IPS DF 4.7 (cell line): ENCODE results near the gene ZNRF1.
"Not testable (repeated sequence)": the region's sequence is repeated elsewhere in the genome, so short reads cannot be mapped to it uniquely, and the experiment has no call there.

Experiments used
- DNase-seq: peaks from one replicate; pipeline ENCODE4 v3.0.0-alpha.2; 2013; ENCODE audit warnings: low spot score; ENCODE audit errors: extremely low read depth

ZNRF1 gene

DNA sequence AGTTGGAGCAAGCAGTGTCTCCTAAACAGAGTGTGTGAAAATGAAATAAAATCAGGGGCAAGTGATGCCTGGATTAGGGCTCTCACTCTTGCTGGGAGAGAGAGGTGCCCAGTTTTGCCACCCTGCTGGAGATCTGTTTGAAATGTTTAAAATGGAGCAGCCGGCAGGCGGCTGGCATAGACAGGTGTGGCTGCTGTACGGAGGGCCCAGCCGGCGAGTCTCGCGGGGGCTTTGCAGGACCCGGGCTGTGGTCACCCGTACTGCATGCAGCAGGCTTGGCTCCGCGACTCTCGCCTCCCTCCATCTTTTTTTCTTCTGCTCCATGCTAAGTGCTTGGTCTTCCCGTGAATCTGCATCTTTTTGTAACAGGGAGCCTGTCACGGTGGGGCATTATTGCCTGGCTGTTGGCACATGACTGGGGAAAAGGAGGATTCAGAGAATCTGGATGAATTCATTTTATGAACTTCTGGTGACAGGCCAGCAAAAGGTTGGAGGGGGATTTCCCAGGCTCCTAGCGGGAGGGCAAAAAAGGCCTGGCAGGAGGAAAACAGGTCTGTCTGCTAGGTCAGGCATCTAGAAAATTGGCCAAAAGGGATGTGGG lies 1.8 kb downstream of the ZNRF1 start:
- no peak for DNase-seq

DNA sequence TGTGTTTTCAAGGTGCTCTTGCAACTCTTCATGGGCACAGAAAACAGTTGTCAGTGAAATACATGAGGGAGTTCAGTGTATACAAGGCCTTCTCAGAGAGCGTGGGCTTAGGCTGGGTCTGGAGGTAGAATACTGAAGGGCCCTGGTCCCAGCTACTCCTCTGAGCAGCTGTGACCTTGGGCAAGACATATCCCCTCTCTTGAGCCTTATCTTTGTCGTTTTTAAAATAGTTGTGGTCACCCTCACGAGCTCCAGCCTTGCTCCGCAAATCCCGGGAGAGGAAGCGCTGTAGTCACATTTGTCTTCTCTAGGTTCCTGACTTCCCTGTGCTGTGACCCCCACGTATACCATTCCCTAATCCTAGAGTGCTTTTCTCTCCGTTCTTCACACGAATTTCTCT lies 3.6 kb downstream of the ZNRF1 start:
- DNase-seq = no peak

DNA sequence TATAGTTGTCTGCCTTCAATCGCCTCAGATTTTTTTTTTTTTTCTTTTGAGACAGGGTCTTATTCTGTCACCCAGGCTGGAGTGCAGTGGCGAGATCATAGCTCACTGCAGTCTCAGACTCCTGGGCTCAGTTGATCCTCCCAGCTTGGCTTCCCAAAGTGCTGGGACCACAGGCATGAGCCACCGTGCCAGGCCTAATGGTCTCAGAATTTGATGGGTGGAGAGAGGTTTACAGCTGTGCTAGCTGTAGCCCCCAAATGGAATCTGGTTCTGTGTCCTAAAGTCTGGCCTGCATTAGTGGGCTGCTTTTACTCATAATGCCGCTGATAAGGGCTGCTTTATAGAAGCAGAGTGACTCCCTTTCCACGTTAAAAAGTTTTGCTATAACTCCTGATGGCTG lies 5.1 kb downstream of the ZNRF1 start:
- DNase-seq = no peak

GRCh38 chr16:75004460-75004859 lies 5.6 kb downstream of the ZNRF1 start:
- no peak for DNase-seq

GRCh38 chr16:75005697-75006096 lies 6.9 kb downstream of the ZNRF1 start:
- no peak for DNase-seq

- no peak for DNase-seq
Measured at GRCh38 chr16:75007443-75007842, 8.6 kb downstream of the ZNRF1 start.

DNA sequence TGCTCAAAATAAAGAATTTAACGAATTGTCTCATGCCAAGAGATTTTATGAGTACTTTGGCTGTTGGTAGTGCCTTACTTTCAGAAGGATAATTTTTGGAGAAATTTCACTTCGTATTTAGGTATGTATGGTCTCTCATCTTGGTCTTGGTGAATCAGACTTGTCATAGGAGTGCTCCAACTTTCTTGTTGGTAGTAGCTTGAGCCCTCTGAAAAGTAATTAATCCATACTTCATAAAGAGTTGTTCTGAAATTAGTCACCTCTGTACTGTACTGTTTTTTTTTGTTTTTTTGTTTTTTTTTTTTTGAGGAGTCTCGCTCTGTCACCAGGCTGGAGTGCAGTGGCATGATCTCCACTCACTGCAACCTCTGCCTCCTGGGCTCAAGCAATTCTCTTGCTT lies 11.6 kb downstream of the ZNRF1 start:
- DNase-seq = no peak

DNA sequence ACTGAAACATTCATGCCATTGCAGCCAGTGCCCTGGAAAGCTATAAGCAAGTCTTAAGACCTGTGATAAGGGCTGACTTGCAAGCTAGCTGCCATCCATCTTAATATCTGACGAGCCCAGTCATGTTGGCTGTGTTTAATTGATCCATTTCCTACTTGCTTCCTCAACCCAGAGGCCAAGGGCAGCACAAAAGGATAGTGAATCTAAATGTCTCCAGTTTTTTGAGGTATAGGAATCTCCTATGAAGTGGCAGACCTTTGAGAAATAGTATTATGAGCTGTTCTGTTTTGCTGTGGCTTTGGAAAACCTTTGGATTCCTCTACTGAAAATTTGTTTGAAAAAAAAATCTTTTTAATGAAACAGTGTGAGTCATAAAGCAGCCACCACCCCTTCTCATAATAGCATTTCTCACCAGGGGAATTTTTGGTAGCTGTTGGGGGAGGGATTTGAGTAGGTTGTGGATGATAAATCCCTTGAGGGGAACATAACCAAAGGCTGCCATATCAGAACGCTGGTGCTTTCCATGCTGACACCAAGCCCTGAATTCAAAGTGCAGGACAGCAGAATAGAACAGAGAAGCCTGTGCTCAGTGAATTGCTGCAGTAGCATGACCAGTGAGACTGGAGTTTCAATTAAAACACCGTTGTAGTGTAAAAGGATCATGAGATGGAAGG lies 12.9 kb downstream of the ZNRF1 start:
- DNase-seq = no peak

DNA sequence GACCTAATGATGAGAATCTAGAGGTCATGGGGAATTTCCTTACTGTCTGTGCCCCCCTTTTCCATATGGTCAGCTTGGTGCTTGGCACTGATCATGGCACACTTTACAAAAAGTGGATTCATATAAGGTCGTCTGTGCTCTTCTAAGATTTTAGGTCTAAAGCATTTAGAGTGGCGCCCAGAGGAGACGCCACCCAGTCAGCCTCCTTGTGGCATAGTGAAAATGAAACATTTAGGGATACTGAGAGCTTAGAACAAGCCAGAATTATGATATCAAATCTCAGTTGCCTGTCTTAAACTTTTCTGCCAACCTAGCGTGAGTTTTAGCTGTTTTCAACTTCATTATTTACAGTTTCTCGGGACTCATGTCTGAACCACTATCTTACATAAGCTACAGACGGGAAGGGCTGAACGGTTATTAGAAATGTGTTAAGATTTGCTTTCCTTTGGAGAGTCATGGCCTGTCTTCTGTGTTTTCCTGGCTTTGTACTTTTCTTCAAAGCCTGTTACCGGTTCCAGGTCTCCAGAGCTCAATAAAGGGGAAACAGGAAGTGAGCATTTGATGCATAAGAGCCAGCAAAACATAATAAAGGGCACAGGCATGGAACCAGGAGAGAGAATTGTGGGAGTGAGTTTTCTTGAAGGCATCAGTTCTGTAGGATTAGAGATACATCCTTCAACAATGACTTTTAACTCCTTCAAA lies 13.7 kb downstream of the ZNRF1 start:
- no peak for DNase-seq

DNA sequence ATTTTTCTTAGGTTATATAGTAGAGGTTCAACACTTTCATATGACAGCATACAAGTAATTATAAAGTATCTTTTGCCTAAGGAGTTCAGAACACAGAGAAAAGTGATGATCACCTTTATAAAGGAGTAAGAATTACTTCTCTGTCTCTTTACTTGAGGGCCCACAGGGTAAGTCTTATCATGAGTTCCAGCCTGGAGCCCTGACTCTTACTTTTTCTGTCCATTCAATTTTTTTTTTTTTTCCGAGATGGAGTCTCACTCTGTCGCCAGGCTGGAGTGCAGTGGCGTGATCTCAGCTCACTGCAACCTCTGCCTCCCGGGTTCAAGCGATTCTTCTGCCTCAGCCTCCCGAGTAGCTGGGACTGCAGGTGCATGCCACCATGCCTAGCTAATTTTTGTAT lies 14.3 kb downstream of the ZNRF1 start:
- not testable (repeated sequence) for DNase-seq

GRCh38 chr16:75014318-75014717 lies 15.5 kb downstream of the ZNRF1 start:
- no peak for DNase-seq

DNA sequence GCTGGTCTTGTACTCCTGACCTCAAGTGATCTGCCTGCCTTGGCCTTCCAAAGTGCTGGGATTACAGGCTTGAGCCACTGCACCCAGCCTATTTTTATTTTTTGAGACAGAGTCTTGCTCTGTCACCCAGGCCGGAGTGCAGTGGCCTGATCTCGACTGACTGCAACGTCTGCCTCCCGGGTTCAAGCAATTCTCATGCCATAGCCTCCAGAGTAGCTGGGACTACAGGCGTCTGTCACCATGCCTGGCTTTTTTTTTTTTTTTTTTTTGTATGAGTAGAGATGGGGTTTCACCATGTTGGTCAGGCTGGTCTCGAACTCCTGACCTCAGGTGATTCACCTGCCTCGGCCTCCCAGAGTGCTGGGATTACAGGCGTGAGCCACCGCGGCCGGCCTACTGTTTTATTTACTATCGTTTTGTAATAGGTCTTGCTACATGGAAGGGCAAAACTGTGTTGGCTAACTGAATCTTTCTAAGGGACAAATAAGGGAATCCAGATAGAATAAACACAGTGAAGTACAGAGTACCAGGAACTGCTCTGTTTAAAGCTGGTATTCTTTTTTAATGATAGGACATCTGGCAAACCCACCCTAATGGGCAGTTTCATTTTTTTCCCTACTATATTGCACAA lies 17.7 kb downstream of the ZNRF1 start:
- DNase-seq = not testable (repeated sequence)

DNA sequence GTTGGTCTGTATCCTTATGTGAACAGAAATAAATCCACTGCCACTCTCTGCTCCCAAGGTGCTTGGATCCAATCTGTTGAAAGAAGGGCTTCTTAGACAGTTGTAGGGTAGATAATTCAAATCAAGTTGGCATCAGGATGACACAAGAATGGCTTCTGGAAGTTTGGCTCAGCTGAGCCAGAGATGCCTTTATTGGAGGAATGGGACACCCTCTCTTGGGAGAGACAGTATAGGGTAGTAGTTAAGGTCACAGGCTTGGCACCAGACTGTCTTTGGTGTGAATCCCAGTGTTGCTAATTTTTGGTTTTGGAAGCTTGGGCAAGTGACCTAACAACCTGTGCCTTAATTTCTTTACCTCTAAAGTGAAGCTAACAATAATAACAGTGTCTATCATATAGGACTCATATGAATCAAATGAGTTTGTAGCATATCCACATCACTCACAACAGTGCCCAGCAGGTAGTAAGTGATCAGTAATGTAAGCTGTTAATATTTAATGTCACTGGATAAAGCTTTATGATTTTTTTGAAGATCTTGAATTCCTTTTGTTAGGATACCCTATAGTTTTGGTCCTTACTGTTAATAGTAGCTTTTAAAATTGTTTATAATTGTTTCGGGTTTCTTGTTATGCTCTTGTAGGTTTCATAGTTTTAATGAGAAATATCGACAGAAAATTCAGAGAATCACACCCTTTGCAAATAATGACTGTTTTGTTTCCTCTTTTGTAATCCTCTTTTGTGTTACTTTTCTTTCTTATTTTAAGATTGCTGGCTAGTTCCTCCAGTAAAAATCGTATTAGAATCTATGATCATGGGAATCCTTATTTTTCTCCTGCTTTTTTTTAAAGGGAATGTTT lies 19.1 kb downstream of the ZNRF1 start:
- no peak for DNase-seq

- DNase-seq = no peak
Measured at GRCh38 chr16:75019007-75019406, 20.2 kb downstream of the ZNRF1 start.

DNA sequence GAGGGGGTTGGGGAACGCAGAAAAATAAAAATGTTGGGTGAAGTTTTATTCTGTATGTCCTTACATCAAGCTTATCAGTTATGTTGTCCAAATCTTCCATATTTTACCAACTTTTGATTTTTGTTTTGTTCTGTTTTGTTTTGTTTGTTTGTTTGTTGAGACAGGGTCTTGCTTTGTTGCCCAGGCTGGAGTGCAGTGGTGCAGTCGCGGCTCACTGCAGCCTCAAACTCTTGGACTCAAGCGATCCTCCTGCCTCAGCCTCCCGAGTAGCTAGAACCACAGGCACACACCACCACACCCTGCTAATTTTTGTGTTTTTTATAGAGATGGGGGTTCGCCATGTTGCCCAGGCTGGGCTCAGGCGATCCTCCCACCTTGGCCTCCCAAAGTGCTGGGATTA lies 20.8 kb downstream of the ZNRF1 start:
- no peak for DNase-seq

DNA sequence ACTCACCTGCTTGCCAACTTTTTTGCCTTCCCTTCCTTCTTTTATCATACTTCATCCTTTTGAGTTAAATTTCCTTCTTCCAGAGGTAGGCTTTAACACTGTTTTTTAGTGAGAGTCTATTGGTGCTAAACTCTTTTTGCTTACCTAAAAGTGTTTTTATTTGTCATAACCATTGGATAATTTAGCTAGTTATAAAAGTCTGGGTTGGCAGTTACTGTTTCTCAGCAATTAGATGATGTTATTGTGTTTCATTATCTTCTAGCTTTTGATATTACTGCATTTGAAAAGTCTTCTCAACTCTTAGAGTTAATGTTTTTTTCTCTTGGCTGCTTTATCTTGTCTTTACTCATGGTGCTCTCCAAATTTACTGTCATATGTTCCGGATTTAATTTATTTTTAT lies 22.6 kb downstream of the ZNRF1 start:
- no peak for DNase-seq

- DNase-seq = no peak
Measured at GRCh38 chr16:75022567-75022966, 23.7 kb downstream of the ZNRF1 start.

DNA sequence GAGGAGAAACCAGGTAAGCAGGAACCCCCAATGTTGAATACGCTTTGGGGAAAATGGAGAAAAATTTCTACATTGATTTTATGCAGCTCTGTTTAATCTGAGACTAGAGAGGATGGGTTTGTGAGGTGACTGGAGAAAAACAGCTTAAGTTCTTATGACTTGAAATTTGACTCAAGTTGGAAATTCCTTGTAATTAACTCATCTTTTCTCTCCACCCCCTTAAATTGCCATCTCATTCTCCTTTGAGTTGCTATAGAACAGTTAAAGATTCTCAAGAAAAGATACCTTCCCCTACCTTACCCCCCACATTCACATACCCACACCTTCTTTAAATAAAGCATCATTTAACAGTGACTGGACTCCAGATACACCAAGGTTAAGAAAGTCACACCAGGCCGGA lies 24.2 kb downstream of the ZNRF1 start:
- DNase-seq = no peak

GRCh38 chr16:75024182-75024581 lies 25.4 kb downstream of the ZNRF1 start:
- no peak for DNase-seq

DNA sequence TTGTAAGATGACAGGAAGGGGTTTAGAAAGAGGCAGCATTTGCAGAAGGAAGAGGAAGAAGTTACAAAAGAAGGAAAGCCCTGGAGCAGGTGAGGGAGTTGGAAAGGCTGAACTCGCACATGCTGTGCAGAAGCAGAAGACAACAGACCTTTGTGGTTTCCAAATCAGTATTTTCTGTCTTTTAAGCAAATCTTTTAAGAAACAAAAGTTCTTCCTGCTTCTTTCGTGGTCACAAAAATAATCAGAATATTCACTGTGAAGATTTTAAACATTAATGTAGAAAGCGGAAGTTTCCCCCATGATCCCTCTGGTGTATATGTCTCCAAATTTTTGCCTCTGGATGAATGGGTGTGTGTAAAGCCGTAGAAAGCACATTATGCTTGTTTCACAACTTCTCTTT lies 25.8 kb downstream of the ZNRF1 start:
- no peak for DNase-seq

- DNase-seq = no peak
Measured at GRCh38 chr16:75025761-75026160, 26.9 kb downstream of the ZNRF1 start.
